Measurements from ENCODE around the gene CMTM7.
"Not testable (repeated sequence)": the region's sequence is repeated elsewhere in the genome, so short reads cannot be mapped to it uniquely, and the experiment has no call there.

CMTM7 gene

GRCh38 chr3:32383136-32383711 lies 8.4 kb upstream of the CMTM7 start:
- DNase-seq = no peak

GRCh38 chr3:32384938-32385337 lies 6.7 kb upstream of the CMTM7 start:
- no peak for DNase-seq

- DNase-seq = no peak
Measured at GRCh38 chr3:32387512-32387911, 4.1 kb upstream of the CMTM7 start.

GRCh38 chr3:32389577-32389976 lies 2.1 kb upstream of the CMTM7 start:
- DNase-seq = not testable (repeated sequence)

- no peak for DNase-seq
Measured at GRCh38 chr3:32392536-32393302, 1.1 kb downstream of the CMTM7 start.

GRCh38 chr3:32395496-32395895 lies 3.8 kb downstream of the CMTM7 start:
- no peak for DNase-seq

GRCh38 chr3:32397941-32398340 lies 6.3 kb downstream of the CMTM7 start:
- no peak for DNase-seq

GRCh38 chr3:32398531-32398930 lies 6.9 kb downstream of the CMTM7 start:
- DNase-seq = no peak

GRCh38 chr3:32399030-32399620 lies 7.5 kb downstream of the CMTM7 start:
- no peak for DNase-seq

GRCh38 chr3:32401126-32401525 lies 9.5 kb downstream of the CMTM7 start:
- DNase-seq = no peak

GRCh38 chr3:32401556-32402081 lies 10.0 kb downstream of the CMTM7 start:
- no peak for DNase-seq

- DNase-seq = no peak
Measured at GRCh38 chr3:32403663-32404062, 12.0 kb downstream of the CMTM7 start.

GRCh38 chr3:32404714-32405113 lies 13.1 kb downstream of the CMTM7 start:
- DNase-seq = no peak

- DNase-seq = no peak
Measured at GRCh38 chr3:32405155-32405554, 13.5 kb downstream of the CMTM7 start.

- no peak for DNase-seq
Measured at GRCh38 chr3:32405711-32406323, 14.2 kb downstream of the CMTM7 start.

- peak; percentile 81 for DNase-seq
Measured at GRCh38 chr3:32406486-32407408, 15.1 kb downstream of the CMTM7 start.

GRCh38 chr3:32410367-32411246 lies 19.0 kb downstream of the CMTM7 start:
- no peak for DNase-seq

GRCh38 chr3:32411442-32411841 lies 19.8 kb downstream of the CMTM7 start:
- no peak for DNase-seq

GRCh38 chr3:32412887-32413286 lies 21.2 kb downstream of the CMTM7 start:
- no peak for DNase-seq

GRCh38 chr3:32413845-32414521 lies 22.3 kb downstream of the CMTM7 start:
- no peak for DNase-seq
